Measurements from ENCODE around the gene DNAJB2.

DNAJB2 gene

DNA sequence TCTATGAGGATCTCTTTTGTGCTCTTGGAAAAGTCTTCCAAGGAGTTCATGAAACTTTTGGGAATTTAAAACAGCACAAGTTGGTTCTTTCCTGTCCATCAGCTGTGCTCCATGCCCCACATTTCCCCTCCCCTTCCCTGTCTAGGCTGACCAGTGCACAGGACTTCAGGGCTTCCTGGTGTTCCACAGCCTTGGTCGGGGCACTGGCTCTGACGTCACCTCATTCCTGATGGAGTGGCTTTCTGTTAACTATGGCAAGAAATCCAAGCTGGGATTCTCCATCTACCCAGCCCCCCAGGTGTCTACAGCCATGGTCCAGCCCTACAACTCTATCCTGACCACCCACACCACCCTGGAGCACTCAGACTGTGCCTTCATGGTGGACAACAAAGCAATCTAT lies 8.1 kb upstream of the DNAJB2 start:
- no peak overlapping the region for H3K9ac ChIP-seq (ENCODE audit: low read depth, low read length)
- no peaks in the 10 kb centered on the region for H3K9me3 ChIP-seq (ENCODE audit: control insufficient read depth, insufficient read depth, low read length)
- no peaks in the 10 kb centered on the region for H3K36me3 ChIP-seq (ENCODE audit: insufficient read depth, low read length)
- H3K4me1 ChIP-seq (ENCODE audit: insufficient read depth, low read length), result peaks cover 15% of the 10 kb centered on the region; the same call in 1 of the 2 replicates

DNA sequence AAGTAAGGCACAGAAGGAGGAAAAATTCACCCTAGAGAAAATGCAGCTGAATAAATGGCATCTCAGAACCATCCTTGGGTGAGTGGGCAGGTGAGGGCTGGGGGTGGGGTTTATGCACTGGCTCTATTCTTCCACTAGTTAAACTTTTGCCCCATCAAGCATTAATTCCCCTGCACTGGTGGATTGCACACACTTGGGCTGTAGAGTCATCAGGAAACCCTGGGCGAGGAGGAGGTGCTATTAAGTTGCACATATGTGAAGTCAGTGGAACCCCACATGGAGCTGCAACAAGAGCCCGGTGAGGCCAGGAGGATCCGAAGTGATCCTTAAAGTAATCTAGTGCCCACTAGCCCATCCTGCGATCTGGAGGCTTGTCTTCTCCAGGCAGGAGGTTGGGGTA lies 6.8 kb upstream of the DNAJB2 start:
- Histone ChIP-seq H3K9ac (ENCODE audit: low read depth, low read length) (no peak overlapping the region), H3K36me3 (ENCODE audit: insufficient read depth, low read length) (no peaks in the 10 kb centered on the region), H3K9me3 (ENCODE audit: control insufficient read depth, insufficient read depth, low read length) (no peaks in the 10 kb centered on the region), H3K4me1 (ENCODE audit: insufficient read depth, low read length) (peaks cover 18% of the 10 kb centered on the region; the same call in 1 of the 2 replicates)

DNA sequence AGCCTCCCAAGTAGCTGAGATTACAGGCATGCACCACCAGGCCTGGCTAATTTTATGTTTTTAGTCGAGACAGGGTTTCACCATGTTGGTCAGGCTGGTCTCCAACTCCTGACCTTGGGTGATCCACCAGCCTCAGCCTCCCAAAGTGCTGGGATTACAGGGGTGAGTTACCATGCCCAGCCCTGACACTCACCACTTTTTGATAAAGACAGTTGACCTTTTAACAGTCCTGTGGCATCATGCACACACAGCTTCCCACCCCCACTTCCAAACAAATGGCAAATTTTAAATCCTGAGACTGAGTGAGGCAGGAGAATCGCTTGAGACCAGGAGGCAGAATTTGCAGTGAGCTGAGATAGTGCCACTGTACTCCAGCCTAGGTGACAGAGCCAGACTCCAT lies 6.2 kb upstream of the DNAJB2 start:
- Histone ChIP-seq H3K9ac (ENCODE audit: low read depth, low read length) (no peak overlapping the region), H3K9me3 (ENCODE audit: control insufficient read depth, insufficient read depth, low read length) (no peaks in the 10 kb centered on the region), H3K36me3 (ENCODE audit: insufficient read depth, low read length) (no peaks in the 10 kb centered on the region), H3K4me1 (ENCODE audit: insufficient read depth, low read length) (peaks cover 22% of the 10 kb centered on the region)

DNA sequence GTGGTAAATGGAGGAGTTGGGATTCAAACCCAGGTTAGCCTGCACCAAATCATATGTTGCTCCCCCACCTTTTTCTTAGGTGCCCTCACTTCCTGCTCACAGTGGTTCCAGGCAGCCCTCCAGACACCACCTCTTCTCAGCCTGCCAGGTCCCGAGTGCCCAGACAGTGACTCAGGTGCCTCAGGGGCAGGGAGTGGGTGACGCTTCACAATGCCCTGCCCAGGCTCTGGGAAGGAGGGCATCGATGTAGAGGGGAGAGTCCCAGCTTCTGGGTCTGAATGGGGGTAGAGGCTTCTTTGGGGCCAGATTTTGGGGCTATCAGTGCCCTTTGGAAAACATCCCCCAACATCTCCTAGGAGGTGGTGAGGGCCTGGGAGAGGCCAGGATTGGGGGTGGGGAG lies 5.2 kb upstream of the DNAJB2 start:
- peak overlapping the region; percentile 7; the same call in 1 of the 2 replicates for H3K9ac ChIP-seq (ENCODE audit: low read depth, low read length)
- H3K9me3 ChIP-seq (ENCODE audit: control insufficient read depth, insufficient read depth, low read length), result no peaks in the 10 kb centered on the region
- H3K4me1 ChIP-seq (ENCODE audit: insufficient read depth, low read length), result peaks cover 30% of the 10 kb centered on the region
- no peaks in the 10 kb centered on the region for H3K36me3 ChIP-seq (ENCODE audit: insufficient read depth, low read length)

DNA sequence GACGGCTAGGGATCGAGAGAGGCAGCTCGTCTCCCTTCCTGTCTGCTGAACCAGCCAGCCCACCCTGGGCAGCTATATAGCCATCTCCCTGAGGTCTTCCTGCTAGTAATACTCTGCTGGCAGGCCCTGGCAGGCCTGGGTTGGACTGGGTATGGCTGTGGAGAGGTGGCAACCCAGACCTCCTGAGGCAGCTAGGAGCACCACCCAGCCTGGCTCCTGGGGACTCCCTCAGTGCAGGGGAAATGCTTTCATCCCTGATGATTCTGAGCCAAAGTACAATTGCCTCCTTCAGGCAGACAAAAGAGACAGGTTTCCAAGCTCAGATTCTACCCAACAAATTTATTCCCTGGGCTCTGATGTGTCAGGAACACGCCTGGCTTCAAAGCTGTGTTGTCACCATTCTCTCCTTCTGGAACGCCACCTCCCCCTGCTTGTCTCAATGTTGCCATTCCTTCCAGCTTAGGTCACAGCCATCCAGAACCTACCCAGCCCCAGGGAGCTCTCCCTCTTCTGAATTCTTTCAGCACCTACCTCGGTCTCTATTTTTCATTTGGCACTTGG lies 4.7 kb upstream of the DNAJB2 start:
- no peaks in the 10 kb centered on the region for H3K36me3 ChIP-seq (ENCODE audit: insufficient read depth, low read length)
- H3K4me1 ChIP-seq (ENCODE audit: insufficient read depth, low read length), result peaks cover 30% of the 10 kb centered on the region
- no peaks in the 10 kb centered on the region for H3K9me3 ChIP-seq (ENCODE audit: control insufficient read depth, insufficient read depth, low read length)
- H3K9ac ChIP-seq (ENCODE audit: low read depth, low read length), result peak overlapping the region; percentile 7; the same call in 1 of the 2 replicates

DNA sequence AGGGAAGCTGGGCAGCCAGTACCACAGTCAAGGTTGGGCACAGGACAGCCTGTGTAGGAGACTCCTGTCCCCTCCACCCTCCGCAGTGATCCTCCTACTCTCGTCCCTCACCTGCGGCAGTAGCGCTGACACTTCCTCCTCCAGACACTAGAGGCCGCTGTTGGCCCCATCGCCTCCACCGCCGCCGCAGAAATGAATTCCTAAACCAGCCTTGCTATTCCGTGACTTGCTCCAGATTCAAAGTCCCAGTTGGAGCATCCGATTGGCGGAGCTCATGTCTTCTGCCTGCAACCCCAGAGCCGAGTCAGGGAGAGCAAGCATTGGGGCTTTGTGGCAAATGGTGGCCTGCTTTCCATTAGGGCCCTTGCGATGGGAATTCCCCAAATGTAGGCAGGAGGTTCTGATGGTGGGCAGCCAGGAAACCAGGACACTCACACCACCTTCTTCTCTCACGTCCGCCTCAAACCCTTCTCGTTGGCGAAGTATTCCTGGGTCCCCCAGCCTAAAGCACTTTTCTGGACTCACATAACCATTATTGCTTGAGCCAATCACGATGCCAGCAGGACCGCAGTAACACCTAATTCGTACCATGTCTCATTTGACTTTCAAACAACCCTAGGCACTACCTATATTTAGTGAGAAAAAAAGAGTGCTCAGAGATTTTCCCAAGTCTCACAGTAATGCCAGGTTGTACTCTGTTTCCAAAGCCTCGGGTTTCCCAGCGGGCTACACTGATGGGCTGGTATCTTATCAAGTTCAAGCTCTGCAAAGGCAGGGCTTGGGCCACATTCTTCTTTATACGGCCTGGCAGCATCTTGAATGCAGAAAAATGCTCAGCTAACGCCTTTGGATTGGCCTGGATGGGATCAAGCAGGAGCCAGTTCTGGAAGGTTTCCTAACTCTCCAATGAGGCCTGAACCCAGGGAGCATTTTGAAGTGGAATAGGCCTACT lies 1.2 kb upstream of the DNAJB2 start:
- Histone ChIP-seq H3K36me3 (ENCODE audit: insufficient read depth, low read length) (no peaks in the 10 kb centered on the region), H3K9me3 (ENCODE audit: control insufficient read depth, insufficient read depth, low read length) (no peaks in the 10 kb centered on the region), H3K4me1 (ENCODE audit: insufficient read depth, low read length) (peaks cover 30% of the 10 kb centered on the region), H3K9ac (ENCODE audit: low read depth, low read length) (peak overlapping the region; percentile 65; the same call in 1 of the 2 replicates)

DNA sequence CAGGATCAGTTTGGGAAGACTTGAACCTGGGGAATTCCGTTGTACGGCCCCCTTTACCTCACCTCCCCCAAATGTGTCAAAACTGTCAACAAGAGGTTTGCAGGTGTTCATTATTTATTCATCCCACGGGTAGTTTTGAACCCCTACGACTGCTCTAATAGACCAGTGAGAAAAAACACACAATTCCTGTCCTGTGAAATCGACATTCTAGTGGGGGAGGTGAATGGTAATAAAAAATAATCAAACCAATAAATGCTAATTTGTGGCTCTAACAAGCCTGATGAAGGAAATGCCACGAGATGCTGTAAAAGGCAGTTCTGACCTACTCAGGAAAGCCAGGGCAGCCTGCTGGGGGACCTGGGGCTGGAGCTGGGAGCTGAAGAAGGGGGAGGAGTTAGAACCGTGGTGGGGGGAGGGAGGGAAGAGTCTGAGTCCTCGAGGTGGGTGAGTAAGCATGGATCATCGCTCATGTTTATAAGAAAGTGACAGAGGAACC lies 463 bp upstream of the DNAJB2 start:
- Histone ChIP-seq H3K36me3 (ENCODE audit: insufficient read depth, low read length) (no peaks in the 10 kb centered on the region), H3K9me3 (ENCODE audit: control insufficient read depth, insufficient read depth, low read length) (no peaks in the 10 kb centered on the region), H3K4me1 (ENCODE audit: insufficient read depth, low read length) (peaks cover 29% of the 10 kb centered on the region), H3K9ac (ENCODE audit: low read depth, low read length) (peak overlapping the region; percentile 65)

DNA sequence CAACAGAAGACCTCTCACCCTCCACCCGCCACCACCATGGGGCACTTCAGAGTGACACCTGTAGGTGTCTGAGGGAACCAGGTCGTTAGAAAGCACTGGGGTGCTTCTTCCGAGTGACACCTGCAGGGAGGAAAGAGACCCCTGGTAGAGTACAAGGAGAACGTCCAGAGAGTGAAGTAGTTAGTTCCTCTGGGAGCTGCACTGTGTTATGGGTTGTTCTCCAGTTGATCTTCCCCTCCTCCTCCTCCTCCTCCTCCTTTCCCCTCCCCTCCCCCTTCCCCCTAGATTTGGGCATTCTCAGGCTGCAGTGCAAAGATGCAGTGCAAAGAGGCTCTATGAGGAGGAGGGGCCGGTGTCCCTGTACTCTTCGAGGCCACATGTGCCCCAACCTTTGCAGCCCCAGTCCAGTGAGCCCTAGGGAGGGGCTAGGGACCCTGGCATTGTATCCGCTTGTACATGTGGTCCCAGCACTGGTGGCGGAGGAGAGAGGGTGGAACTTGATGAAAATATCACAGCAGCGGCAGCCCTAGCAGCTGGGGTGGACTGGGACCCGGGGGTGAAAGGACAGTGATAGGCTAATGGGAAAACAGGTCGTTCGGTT lies 850 bp downstream of the DNAJB2 start:
- Histone ChIP-seq H3K4me1 (ENCODE audit: insufficient read depth, low read length) (peaks cover 15% of the 10 kb centered on the region), H3K9me3 (ENCODE audit: control insufficient read depth, insufficient read depth, low read length) (no peaks in the 10 kb centered on the region), H3K9ac (ENCODE audit: low read depth, low read length) (peak overlapping the region; percentile 65; the same call in 1 of the 2 replicates), H3K36me3 (ENCODE audit: insufficient read depth, low read length) (no peaks in the 10 kb centered on the region)

DNA sequence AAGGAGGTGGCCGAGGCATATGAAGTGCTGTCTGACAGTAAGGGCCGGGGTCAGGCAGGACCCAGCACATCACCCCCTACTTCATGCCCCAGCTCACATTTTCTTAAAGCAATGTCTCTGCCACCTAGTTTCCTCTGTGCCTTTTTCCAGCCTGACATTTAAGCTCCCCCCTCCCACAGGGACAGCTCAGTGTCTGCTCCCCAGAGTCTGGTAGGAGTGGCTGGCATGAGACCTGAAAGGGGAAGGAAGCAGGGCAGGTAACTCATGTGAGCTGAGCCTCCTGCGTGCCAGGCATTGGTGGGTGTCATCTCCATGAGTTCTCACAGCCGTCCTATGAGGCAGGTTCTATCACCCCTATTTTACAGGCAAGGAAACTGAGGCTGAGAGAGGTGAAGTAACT lies 1.5 kb downstream of the DNAJB2 start:
- Histone ChIP-seq H3K36me3 (ENCODE audit: insufficient read depth, low read length) (no peaks in the 10 kb centered on the region), H3K4me1 (ENCODE audit: insufficient read depth, low read length) (peaks cover 15% of the 10 kb centered on the region), H3K9ac (ENCODE audit: low read depth, low read length) (no peak overlapping the region), H3K9me3 (ENCODE audit: control insufficient read depth, insufficient read depth, low read length) (no peaks in the 10 kb centered on the region)

DNA sequence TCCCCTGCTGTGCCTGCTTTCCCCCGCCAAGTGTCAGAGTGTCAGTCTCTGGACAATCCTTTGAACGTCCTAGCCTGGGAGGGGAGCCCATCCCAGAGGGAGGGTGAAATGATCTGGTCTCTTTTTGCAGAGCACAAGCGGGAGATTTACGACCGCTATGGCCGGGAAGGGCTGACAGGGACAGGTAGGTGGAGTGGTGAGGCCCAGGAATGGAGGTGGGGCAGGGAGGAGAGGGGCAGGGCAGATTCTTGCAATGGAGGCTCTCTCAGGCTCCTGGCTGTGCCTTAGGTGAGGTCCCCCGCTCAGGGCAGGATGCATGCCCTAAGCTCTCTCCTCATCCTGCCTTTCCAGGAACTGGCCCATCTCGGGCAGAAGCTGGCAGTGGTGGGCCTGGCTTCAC lies 2.4 kb downstream of the DNAJB2 start:
- H3K9ac ChIP-seq (ENCODE audit: low read depth, low read length), result no peak overlapping the region
- peaks cover 20% of the 10 kb centered on the region for H3K4me1 ChIP-seq (ENCODE audit: insufficient read depth, low read length)
- H3K36me3 ChIP-seq (ENCODE audit: insufficient read depth, low read length), result no peaks in the 10 kb centered on the region
- no peaks in the 10 kb centered on the region for H3K9me3 ChIP-seq (ENCODE audit: control insufficient read depth, insufficient read depth, low read length)

DNA sequence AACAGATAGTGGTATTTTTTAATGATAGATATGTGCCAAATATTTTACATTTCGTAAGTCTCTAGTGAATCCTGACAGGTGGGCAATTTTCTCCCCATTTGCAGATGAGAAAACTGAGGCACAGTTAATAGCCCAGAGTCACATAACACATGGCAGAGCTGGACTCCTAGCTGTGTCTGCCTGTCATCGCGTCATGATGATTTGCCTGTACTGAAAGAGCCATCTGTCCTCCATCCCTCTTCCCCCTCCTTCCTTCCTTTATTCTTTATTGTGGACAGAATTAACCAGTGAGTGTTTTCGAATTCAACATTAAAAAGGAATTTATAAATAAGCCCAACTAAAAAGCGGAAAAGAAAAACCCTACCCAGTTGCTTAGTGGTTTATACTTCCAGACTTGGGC lies 3.2 kb downstream of the DNAJB2 start:
- Histone ChIP-seq H3K36me3 (ENCODE audit: insufficient read depth, low read length) (no peaks in the 10 kb centered on the region), H3K4me1 (ENCODE audit: insufficient read depth, low read length) (peaks cover 21% of the 10 kb centered on the region), H3K9ac (ENCODE audit: low read depth, low read length) (no peak overlapping the region), H3K9me3 (ENCODE audit: control insufficient read depth, insufficient read depth, low read length) (no peaks in the 10 kb centered on the region)

DNA sequence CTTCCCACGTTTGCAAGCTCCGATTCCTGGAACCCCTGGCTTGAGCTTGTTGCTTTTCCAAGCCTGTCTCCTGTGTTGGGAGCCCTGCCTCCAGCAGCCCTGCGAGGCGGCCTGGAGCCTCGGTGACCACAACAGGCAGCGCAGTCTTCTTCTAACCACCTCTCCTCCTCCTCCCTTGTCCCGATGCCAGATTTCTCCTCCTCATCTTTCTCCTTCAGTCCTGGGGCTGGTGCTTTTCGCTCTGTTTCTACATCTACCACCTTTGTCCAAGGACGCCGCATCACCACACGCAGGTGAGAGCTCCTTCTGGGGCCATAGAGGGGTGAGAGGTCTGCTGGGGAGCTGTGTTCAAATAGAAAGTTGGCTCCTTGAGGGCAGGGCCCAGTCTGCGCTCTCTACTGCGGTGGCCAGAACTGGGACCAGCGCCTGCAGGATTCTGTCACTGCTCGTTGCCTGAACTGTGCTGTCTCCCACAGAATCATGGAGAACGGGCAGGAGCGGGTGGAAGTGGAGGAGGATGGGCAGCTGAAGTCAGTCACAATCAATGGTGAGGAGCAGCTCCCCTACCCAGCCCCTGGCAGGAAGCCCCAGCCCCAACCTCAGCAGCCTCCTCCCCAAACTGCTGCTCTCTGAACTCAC lies 3.9 kb downstream of the DNAJB2 start:
- Histone ChIP-seq H3K9ac (ENCODE audit: low read depth, low read length) (no peak overlapping the region), H3K4me1 (ENCODE audit: insufficient read depth, low read length) (peaks cover 16% of the 10 kb centered on the region), H3K36me3 (ENCODE audit: insufficient read depth, low read length) (no peaks in the 10 kb centered on the region), H3K9me3 (ENCODE audit: control insufficient read depth, insufficient read depth, low read length) (no peaks in the 10 kb centered on the region)

DNA sequence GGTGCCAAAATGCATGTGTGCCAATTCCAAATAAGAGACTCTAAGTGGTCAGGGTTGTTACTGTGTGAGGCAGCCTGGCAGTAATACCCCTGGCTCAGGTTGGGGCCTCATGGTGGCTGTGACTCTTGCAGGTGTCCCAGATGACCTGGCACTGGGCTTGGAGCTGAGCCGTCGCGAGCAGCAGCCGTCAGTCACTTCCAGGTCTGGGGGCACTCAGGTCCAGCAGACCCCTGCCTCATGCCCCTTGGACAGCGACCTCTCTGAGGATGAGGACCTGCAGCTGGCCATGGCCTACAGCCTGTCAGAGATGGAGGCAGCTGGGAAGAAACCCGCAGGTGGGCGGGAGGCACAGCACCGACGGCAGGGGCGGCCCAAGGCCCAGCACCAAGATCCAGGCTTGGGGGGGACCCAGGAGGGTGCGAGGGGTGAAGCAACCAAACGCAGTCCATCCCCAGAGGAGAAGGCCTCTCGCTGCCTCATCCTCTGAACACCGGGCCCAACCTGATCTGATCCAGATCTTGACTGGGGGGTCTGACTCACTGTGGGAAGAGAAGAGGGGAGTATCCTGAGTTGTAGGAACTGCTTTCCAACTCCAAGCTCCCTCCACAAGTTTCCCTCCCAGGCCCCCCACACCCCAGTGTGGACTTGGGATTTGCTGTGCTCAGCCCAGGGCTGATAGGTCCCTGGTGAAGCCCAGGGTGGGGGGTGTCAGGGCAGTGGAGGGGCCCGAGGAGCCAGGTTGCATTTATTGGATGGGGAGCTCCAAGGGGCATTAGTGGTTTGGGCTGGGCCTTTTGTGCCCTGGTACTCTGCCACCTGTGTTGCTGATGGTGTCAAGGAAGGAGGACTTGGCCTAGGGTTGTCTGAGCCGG lies 5.6 kb downstream of the DNAJB2 start:
- H3K4me1 ChIP-seq (ENCODE audit: insufficient read depth, low read length), result peaks cover 10% of the 10 kb centered on the region
- no peaks in the 10 kb centered on the region for H3K9me3 ChIP-seq (ENCODE audit: control insufficient read depth, insufficient read depth, low read length)
- no peak overlapping the region for H3K9ac ChIP-seq (ENCODE audit: low read depth, low read length)
- no peaks in the 10 kb centered on the region for H3K36me3 ChIP-seq (ENCODE audit: insufficient read depth, low read length)
